GM12874 (cell line): ENCODE data around the gene ZNF711.

ENCODE experiments used
- CTCF ChIP-seq: IDR thresholded peaks from 2 replicates; pipeline ENCODE4 v1.5.1; 2011; ENCODE audit warnings: low read depth, mild to moderate bottlenecking, control low read depth, low read length, moderate library complexity; ENCODE audit not compliant: insufficient read depth

ZNF711 gene

GRCh38 chrX:85243155-85243554 is 636 bp upstream of the ZNF711 start:
- no peak for TF ChIP-seq CTCF

GRCh38 chrX:85244450-85245211 is 840 bp downstream of the ZNF711 start:
- TF ChIP-seq CTCF, result no peak

GRCh38 chrX:85288992-85289723 is 45.4 kb downstream of the ZNF711 start:
- TF ChIP-seq CTCF, result no peak

GRCh38 chrX:85303544-85303943 is 59.8 kb downstream of the ZNF711 start:
- no peak for TF ChIP-seq CTCF

DNA sequence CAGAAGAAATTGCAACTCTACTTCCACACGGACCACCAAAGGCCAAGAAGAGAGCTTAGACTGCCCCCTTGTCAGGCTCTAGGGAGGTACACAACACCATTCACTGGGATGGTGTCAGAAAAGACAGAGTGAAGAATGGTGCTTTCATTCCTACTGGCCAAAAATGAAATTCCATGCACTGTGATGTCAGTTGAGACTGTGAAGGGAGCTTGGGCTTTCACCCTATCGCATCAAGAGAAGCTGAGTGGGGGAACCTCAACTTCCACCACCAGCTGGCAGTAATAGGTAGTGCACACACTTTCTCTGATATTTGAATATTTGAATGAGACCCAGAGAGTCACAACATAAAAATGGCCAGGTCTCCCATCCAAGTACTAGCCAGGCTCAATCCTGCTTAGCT is 65.9 kb downstream of the ZNF711 start:
- no peak for TF ChIP-seq CTCF
